Ascending aorta (tissue), 2 donors: ENCODE measurements around the gene SPSB1. TPM values are rescaled to one million over a fixed set of nuclear protein-coding genes. Genes with fewer than 3 reads are reported as not detected.

ENCODE experiments used
- DNase-seq, 2 donors: peaks; one replicate each; pipeline ENCODE4 v3.0.0-alpha.2; 2019; ENCODE audit warnings: low spot score in 2 of 2
- H3K27ac ChIP-seq, 2 donors: fragments of 200-600 bp; sonication (generic); one replicate each; pipeline ENCODE4 v1.5.1; 2016 to 2017; ENCODE audit warnings: mild to moderate bottlenecking in 1 of 2
- H3K27me3 ChIP-seq: fragments of 200-600 bp; sonication (generic); one replicate; pipeline ENCODE4 v1.5.1; 2017
- H3K36me3 ChIP-seq, 2 donors: fragments of 200-600 bp; sonication (generic); one replicate each; pipeline ENCODE4 v1.5.1; 2016
- H3K4me1 ChIP-seq, 2 donors: fragments of 200-600 bp; sonication (generic); one replicate each; pipeline ENCODE4 v1.5.1; 2016 to 2017; ENCODE audit warnings: mild to moderate bottlenecking in 1 of 2
- H3K4me3 ChIP-seq, 2 donors: fragments of 200-600 bp; sonication (generic); one replicate each; pipeline ENCODE4 v1.5.1; 2016 to 2017; ENCODE audit warnings: mild to moderate bottlenecking in 1 of 2
- H3K9me3 ChIP-seq, 2 donors: fragments of 200-600 bp; sonication (generic); one replicate each; pipeline ENCODE4 v1.5.1; 2016
- CTCF ChIP-seq, 3 experiments: fragments of 200-600 bp in 2 of 3; fragments of 450-650 bp in 1 of 3; sonication (generic) in 2 of 3; IDR thresholded peaks; one replicate each; pipeline ENCODE4 v1.5.1; 2016 to 2019; ENCODE audit warnings: antibody characterized with exemption in 3 of 3, mild to moderate bottlenecking in 1 of 3, moderate library complexity in 1 of 3
- intact Hi-C: fragments of 100-400 bp; cut with DNase I; formaldehyde crosslinking; loops from one replicate; pipeline ENCODE4 v1.15.1; 2023
- total RNA-seq: library from RNA; depleted of rRNA; stranded (reverse); fragments of >200 nt; gene quantifications from one replicate; pipeline ENCODE4 v1.1.0, GENCODE V29; 2016

Gene SPSB1
- total RNA-seq, 1 donor from 2014 or later, result 64.9 TPM

GRCh38 chr1:9246215-9246614 lies 46.5 kb upstream of the SPSB1 start:
- Histone ChIP-seq H3K4me1 (peaks cover 19 to 46% of the 10 kb centered on the region in 2 donors), H3K9me3 (no peaks in the 10 kb centered on the region), H3K4me3 (no peak overlapping the region), H3K36me3 (peaks cover 22 to 28% of the 10 kb centered on the region in 2 donors), H3K27me3 (no peaks in the 10 kb centered on the region), H3K27ac (no peak overlapping the region)
- intact Hi-C loops, result loop anchor here (5.0 kb wide), 2 partner anchors 44 to 64 kb away; no protein-coding TSS in a partner anchor
- no peak for DNase-seq
- TF ChIP-seq CTCF (IDR thresholded peaks at IDR 0.05), result no peak

- no peak for DNase-seq
- peaks cover 19 to 45% of the 10 kb centered on the region in 2 donors for H3K4me1 ChIP-seq
- no peak overlapping the region for H3K27ac ChIP-seq
- peaks cover 22 to 28% of the 10 kb centered on the region in 2 donors for H3K36me3 ChIP-seq
- no peaks in the 10 kb centered on the region for H3K9me3 ChIP-seq
- intact Hi-C loops, result loop anchor here (5.0 kb wide), 2 partner anchors 45 to 65 kb away; no protein-coding TSS in a partner anchor
- H3K27me3 ChIP-seq, result no peaks in the 10 kb centered on the region
- no peak for TF ChIP-seq CTCF (IDR thresholded peaks at IDR 0.05)
- no peak overlapping the region for H3K4me3 ChIP-seq
Observed at GRCh38 chr1:9246841-9247785, 45.6 kb upstream of the SPSB1 start.

GRCh38 chr1:9247894-9248293 lies 44.8 kb upstream of the SPSB1 start:
- intact Hi-C loops, result loop anchor here (5.0 kb wide), 2 partner anchors 46 to 66 kb away; no protein-coding TSS in a partner anchor
- DNase-seq, result no peak
- peaks cover 19 to 37% of the 10 kb centered on the region in 2 donors for H3K4me1 ChIP-seq
- peak overlapping the region in 1 of 2 donors; percentile 24 for H3K27ac ChIP-seq
- no peaks in the 10 kb centered on the region for H3K9me3 ChIP-seq
- no peak overlapping the region for H3K4me3 ChIP-seq
- no peak for TF ChIP-seq CTCF (IDR thresholded peaks at IDR 0.05)
- H3K36me3 ChIP-seq, result peaks cover 22 to 28% of the 10 kb centered on the region in 2 donors
- H3K27me3 ChIP-seq, result no peaks in the 10 kb centered on the region

GRCh38 chr1:9248341-9249262 lies 44.1 kb upstream of the SPSB1 start:
- no peak for DNase-seq
- H3K27me3 ChIP-seq, result no peaks in the 10 kb centered on the region
- no peak for TF ChIP-seq CTCF (IDR thresholded peaks at IDR 0.05)
- H3K9me3 ChIP-seq, result no peaks in the 10 kb centered on the region
- H3K36me3 ChIP-seq, result peaks cover 22 to 28% of the 10 kb centered on the region in 2 donors
- intact Hi-C loops, result loop anchor here (5.0 kb wide), 2 partner anchors 46 to 66 kb away; no protein-coding TSS in a partner anchor
- no peak overlapping the region for H3K4me3 ChIP-seq
- peaks cover 19 to 30% of the 10 kb centered on the region in 2 donors for H3K4me1 ChIP-seq
- peak overlapping the region; percentile 51 to 53 for H3K27ac ChIP-seq

- intact Hi-C loops, result loop anchor here (5.0 kb wide), 2 partner anchors 47 to 67 kb away; no protein-coding TSS in a partner anchor
- TF ChIP-seq CTCF (IDR thresholded peaks at IDR 0.05), result no peak
- Histone ChIP-seq H3K4me1 (peaks cover 19 to 30% of the 10 kb centered on the region in 2 donors), H3K27me3 (no peaks in the 10 kb centered on the region), H3K9me3 (no peaks in the 10 kb centered on the region), H3K4me3 (no peak overlapping the region), H3K36me3 (peaks cover 22 to 28% of the 10 kb centered on the region in 2 donors), H3K27ac (peak overlapping the region; percentile 51 to 53)
- no peak for DNase-seq
Observed at GRCh38 chr1:9249263-9249533, 43.5 kb upstream of the SPSB1 start.
